Nephron progenitor cell (in vitro differentiated cells): ENCODE measurements around the gene HSPG2.

Experiments
- DNase-seq: peaks from one replicate; pipeline ENCODE4 v3.0.0; 2021
- H3K27ac Mint-ChIP-seq: 2 replicates; pipeline ENCODE4 v1.8.0; 2021; ENCODE audit warnings: mild to moderate bottlenecking, moderate library complexity, mixed read lengths
- H3K27me3 Mint-ChIP-seq: 2 replicates; pipeline ENCODE4 v1.8.0; 2021; ENCODE audit warnings: mild to moderate bottlenecking, low read depth, mixed read lengths; ENCODE audit not compliant: poor library complexity
- H3K36me3 Mint-ChIP-seq: 2 replicates; pipeline ENCODE4 v1.8.0; 2021; ENCODE audit warnings: low read depth, mixed read lengths
- H3K4me1 Mint-ChIP-seq: 2 replicates; pipeline ENCODE4 v1.8.0; 2021; ENCODE audit warnings: mixed read lengths
- H3K4me3 Mint-ChIP-seq: 2 replicates; pipeline ENCODE4 v1.8.0; 2021; ENCODE audit warnings: mild to moderate bottlenecking, moderate library complexity, mixed read lengths
- H3K9me3 Mint-ChIP-seq: 2 replicates; pipeline ENCODE4 v1.8.0; 2021; ENCODE audit warnings: mild to moderate bottlenecking, moderate library complexity, mixed read lengths
- TF ChIP-seq, protein P1 (sequence below): fragments of 200-600 bp; sonication (generic); IDR thresholded peaks from 2 replicates; pipeline ENCODE4 v1.5.0; 2021; ENCODE audit warnings: antibody characterized with exemption

Gene HSPG2

DNA sequence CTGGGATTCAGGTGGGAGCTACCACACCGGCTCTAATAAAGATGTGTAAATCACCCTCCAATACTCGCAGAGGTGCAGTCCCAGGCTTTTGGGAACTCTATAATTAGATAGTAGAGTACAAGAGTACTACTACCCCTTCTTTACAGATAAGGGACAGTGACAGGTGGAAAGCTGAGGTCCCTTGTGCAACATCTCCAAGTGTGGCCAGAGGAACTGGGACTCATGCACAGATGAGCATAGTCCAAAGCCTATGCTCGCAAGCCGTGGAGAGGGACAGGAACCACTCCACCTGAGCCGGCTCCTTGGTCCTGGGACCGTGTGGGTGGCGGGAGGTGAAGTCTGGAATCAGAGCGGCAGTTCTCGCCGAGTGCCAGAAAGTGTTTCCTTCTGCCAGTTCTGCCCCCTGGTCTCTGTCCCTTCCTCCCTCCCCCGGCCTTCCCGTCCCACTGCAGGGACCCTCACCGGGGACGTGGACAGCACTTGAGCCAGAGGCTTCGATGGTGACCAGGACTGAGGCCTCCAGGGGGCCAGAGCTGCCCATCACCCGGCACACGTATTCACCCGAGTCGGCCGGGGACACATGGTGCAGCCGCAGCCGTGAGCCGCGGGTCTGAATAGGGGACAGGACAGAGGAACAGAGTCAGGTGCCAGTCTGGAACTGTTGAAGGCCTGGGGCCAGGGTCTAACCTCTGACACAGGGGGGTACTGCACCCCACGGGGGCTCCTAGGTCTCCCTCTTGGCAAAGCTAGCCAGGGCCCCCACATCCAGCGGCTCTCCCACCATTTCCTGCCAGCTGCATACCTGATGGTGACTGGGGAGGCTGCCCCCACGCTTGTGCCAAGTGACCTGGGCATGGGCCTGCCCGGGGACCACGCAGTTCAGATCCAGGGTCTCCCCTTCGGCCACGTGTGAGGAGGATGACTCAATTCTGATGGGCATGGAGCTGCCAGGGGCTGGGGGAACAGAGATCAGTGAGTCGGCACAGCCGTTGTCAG lies 91.2 kb downstream of the HSPG2 start:
- TF ChIP-seq, protein P1, sequence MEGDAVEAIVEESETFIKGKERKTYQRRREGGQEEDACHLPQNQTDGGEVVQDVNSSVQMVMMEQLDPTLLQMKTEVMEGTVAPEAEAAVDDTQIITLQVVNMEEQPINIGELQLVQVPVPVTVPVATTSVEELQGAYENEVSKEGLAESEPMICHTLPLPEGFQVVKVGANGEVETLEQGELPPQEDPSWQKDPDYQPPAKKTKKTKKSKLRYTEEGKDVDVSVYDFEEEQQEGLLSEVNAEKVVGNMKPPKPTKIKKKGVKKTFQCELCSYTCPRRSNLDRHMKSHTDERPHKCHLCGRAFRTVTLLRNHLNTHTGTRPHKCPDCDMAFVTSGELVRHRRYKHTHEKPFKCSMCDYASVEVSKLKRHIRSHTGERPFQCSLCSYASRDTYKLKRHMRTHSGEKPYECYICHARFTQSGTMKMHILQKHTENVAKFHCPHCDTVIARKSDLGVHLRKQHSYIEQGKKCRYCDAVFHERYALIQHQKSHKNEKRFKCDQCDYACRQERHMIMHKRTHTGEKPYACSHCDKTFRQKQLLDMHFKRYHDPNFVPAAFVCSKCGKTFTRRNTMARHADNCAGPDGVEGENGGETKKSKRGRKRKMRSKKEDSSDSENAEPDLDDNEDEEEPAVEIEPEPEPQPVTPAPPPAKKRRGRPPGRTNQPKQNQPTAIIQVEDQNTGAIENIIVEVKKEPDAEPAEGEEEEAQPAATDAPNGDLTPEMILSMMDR, result no peak
- peaks cover 10% of the 10 kb centered on the region for H3K36me3 Mint-ChIP-seq

DNA sequence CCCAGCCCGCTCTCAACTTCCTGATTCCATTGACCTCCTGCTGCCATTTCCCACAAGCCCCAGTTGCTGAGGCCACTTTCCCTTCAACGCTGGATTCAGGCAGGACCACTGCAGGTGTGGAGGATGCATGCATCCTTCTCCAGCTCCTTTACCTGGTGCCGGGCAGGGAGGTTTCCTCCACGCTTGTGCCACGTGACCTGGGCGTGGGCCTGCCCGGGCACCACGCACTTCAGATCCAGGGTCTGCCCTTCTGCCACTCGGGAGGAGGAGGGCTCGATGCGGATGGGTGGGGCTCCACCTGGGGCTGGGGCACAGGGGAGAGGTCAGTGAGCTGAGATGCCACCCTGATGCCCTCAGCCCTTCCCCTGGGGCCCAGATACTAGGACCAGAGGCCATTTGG lies 93.1 kb downstream of the HSPG2 start:
- Mint-ChIP-seq H3K4me3 (no peak overlapping the region), H3K27ac (no peak overlapping the region), H3K27me3 (no peaks in the 10 kb centered on the region), H3K9me3 (no peaks in the 10 kb centered on the region), H3K4me1 (no peaks in the 10 kb centered on the region), H3K36me3 (peaks cover 3% of the 10 kb centered on the region)
- TF ChIP-seq, protein P1, result no peak
- DNase-seq, result no peak

More for the DNA sequence above, 91.2 kb downstream of the HSPG2 start:
- H3K27me3 Mint-ChIP-seq, result no peaks in the 10 kb centered on the region
- H3K4me3 Mint-ChIP-seq, result no peak overlapping the region
- no peaks in the 10 kb centered on the region for H3K9me3 Mint-ChIP-seq
- no peak for DNase-seq
- no peaks in the 10 kb centered on the region for H3K4me1 Mint-ChIP-seq
- H3K27ac Mint-ChIP-seq, result no peak overlapping the region

DNA sequence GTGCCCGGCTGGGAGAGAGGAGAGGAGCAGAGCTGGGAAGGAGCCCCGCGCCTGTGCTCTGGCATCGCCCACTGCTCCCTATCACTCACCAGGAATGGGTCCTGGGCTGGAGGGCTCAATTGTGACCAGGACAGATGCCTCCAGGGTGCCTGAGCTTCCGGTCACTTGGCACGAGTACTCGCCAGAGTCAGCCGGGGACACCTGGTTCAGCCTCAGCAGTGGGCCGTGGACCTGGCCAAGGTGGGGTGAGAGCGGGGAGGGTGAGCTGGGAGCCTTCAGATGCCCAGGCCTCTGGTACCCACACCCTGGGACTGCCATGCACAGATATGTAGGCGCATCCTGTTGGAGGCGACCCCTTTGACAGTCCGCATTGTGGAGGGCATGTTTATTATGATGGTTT lies 93.9 kb downstream of the HSPG2 start:
- no peaks in the 10 kb centered on the region for H3K9me3 Mint-ChIP-seq
- TF ChIP-seq, protein P1, result no peak
- no peak overlapping the region for H3K27ac Mint-ChIP-seq
- H3K4me3 Mint-ChIP-seq, result no peak overlapping the region
- H3K4me1 Mint-ChIP-seq, result no peaks in the 10 kb centered on the region
- H3K36me3 Mint-ChIP-seq, result peaks cover 7% of the 10 kb centered on the region
- no peaks in the 10 kb centered on the region for H3K27me3 Mint-ChIP-seq
- DNase-seq, result no peak

DNA sequence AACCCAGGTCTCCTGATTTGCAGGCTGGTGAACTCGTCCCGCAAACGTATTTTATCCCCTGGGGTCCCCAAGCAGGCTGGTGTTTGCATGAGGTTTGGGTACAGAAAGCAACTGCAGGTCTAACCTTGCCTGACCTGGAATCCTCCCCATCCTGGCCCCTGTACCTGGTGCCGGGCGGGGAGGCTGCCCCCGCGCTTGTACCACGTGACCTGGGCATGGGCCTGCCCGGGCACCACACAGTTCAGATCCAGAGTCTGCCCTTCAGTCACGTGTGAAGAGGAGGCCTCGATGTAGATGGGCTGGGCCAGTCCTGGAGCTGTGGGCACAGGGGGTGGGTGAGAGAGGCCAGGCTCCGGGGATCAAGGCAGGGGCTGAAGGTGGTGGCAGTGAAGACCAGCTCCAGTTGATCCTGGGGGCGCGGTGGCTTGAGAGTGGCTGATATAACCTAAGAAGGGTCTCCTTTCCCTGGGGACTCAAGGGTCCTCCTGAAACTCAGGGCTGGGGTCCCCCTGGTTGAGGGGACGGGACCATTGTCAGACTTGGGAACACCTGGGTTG lies 94.4 kb downstream of the HSPG2 start:
- DNase-seq, result no peak
- Mint-ChIP-seq H3K27ac (no peak overlapping the region), H3K4me1 (no peaks in the 10 kb centered on the region), H3K36me3 (peaks cover 7% of the 10 kb centered on the region), H3K9me3 (no peaks in the 10 kb centered on the region), H3K4me3 (no peak overlapping the region), H3K27me3 (no peaks in the 10 kb centered on the region)
- TF ChIP-seq, protein P1, result no peak

DNA sequence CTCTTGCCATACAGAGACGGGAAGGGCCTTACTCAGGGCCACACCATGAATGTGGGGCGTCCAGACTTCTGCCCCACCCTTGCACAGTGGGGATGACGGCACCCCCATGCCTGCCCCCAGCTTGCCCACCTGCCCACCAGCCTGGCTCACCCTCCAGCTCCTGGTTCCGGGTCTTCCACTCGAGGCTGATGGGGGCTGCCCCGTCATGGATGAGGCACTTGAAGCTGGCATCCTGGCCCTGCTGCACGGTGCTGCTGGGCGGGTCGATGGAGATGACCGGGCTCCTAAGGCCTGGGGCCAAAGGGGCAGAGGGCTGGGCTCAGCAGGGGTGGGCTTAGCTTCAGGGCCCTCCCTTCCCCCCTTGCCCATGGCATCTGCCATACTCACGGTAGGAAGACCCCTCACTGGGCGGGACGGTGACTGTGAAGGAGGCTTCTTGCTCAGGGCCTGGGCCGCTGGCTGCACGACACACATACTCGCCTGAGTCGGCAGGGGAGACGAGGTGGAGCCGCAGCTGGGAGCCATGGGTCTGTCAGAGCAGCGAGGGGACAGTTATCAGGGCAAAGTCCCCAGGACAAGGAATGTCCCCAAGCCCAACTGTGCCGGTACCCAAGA lies 95.2 kb downstream of the HSPG2 start:
- DNase-seq, result no peak

More for the DNA sequence above, 95.2 kb downstream of the HSPG2 start:
- H3K27ac Mint-ChIP-seq, result no peak overlapping the region
- no peaks in the 10 kb centered on the region for H3K9me3 Mint-ChIP-seq
- H3K36me3 Mint-ChIP-seq, result peaks cover 5% of the 10 kb centered on the region
- H3K27me3 Mint-ChIP-seq, result no peaks in the 10 kb centered on the region
- no peak overlapping the region for H3K4me3 Mint-ChIP-seq
- TF ChIP-seq, protein P1, result no peak
- H3K4me1 Mint-ChIP-seq, result no peaks in the 10 kb centered on the region
